Measurements from ENCODE around the gene GALNT18. TPM values are rescaled to one million over a fixed set of nuclear protein-coding genes. Genes with fewer than 3 reads are reported as not detected.

GALNT18 gene
- total RNA-seq, 1 experiment from 2014 or later, result 1.7 TPM

GRCh38 chr11:11580841-11581411 lies 40.9 kb downstream of the GALNT18 start:
- Histone ChIP-seq H2BK12ac (ENCODE audit: insufficient read length, low read depth, low read length) (no peak overlapping the region), H3K79me1 (ENCODE audit: insufficient read depth, low read depth, low read length, poor library complexity, severe bottlenecking) (no peaks in the 10 kb centered on the region), H3K14ac (ENCODE audit: insufficient read depth, low read length) (no peak overlapping the region), H3K9ac (ENCODE audit: extremely low read depth, insufficient read length, low read length) (no peak overlapping the region), H2BK15ac (ENCODE audit: low read depth, low read length) (no peak overlapping the region), H4K20me1 (ENCODE audit: control insufficient read depth, insufficient read depth, insufficient read length) (no peaks in the 10 kb centered on the region), H3K23ac (ENCODE audit: insufficient read length, low read depth, low read length) (no peak overlapping the region), H3K4ac (ENCODE audit: low read depth, low read length) (no peak overlapping the region), H3K56ac (ENCODE audit: insufficient read length, low read depth, low read length) (no peak overlapping the region), H3K79me2 (ENCODE audit: insufficient read depth, low read length) (no peaks in the 10 kb centered on the region), H4K91ac (ENCODE audit: insufficient read length, low read depth, low read length) (no peak overlapping the region), H3T11ph (ENCODE audit: low read length) (no peak overlapping the region), H3K4me1 (ENCODE audit: insufficient read depth, low read length) (no peaks in the 10 kb centered on the region), H3K4me2 (ENCODE audit: insufficient read depth, insufficient read length, low read length) (no peak overlapping the region), H2BK120ac (ENCODE audit: low read depth, low read length, poor library complexity, severe bottlenecking) (no peak overlapping the region), H2BK5ac (ENCODE audit: insufficient read length, low read length) (no peak overlapping the region), H3K18ac (ENCODE audit: insufficient read length, low read depth, low read length) (no peak overlapping the region), H2AK5ac (ENCODE audit: insufficient read length, low read length) (no peak overlapping the region), H2AFZ (ENCODE audit: low read length) (no peak overlapping the region), H3K27ac (ENCODE audit: insufficient read length, low read depth, low read length) (no peak overlapping the region), H4K5ac (ENCODE audit: insufficient read length, low read depth, low read length) (no peak overlapping the region), H3K23me2 (ENCODE audit: insufficient read length, low read depth, low read length, poor library complexity, severe bottlenecking) (no peaks in the 10 kb centered on the region), H4K8ac (replicated peaks; ENCODE audit: insufficient read length, low read depth, low read length) (no peak overlapping the region), H2BK20ac (ENCODE audit: low read depth, low read length, poor library complexity, severe bottlenecking) (no peak overlapping the region), H3K9me3 (ENCODE audit: control insufficient read depth, low read depth, low read length) (no peaks in the 10 kb centered on the region), H3K27me3 (ENCODE audit: insufficient read depth, low read length) (no peaks in the 10 kb centered on the region; the same call in 1 of the 2 replicates)
- DNase-seq, result peak; percentile 5
- H3K36me3 Mint-ChIP-seq (ENCODE audit: insufficient read depth in 1 of 3, low read depth in 3 of 3), result no peaks in the 10 kb centered on the region; a peak in 1 of 7 replicates
- no CpG with 5 or more reads among the region's 10 CpGs for WGBS (ENCODE audit: extremely low coverage, insufficient read length, low lambda C conversion rate)
- H3K27ac Mint-ChIP-seq, result no peak overlapping the region
- H3K4me3 Mint-ChIP-seq, result no peak overlapping the region
- H3K4me1 Mint-ChIP-seq, result peaks cover 13 to 23% of the 10 kb centered on the region in 2 experiments
- H3K9me3 Mint-ChIP-seq, result no peaks in the 10 kb centered on the region
- H3K27me3 Mint-ChIP-seq (ENCODE audit: low read depth), result no peaks in the 10 kb centered on the region; the same call in 1 of the 2 replicates
- no peak for TF ChIP-seq CTCF (conservative IDR thresholded peaks at IDR 0.05)
